ENCODE measurements around the gene PIM2.
A peak's percentile ranks its signal among the peaks of the same experiment; 100 is the strongest.

Gene PIM2

GRCh38 chrX:48923771-48924170, 4.9 kb upstream of the PIM2 start:
- Histone ChIP-seq H3K4me1 (ENCODE audit: control insufficient read depth, insufficient read depth, low read depth, low read length) (peaks cover 5% of the 10 kb centered on the region), H2BK120ac (ENCODE audit: low read depth, low read length) (no peak overlapping the region), H2AFZ (ENCODE audit: low read depth, low read length) (no peak overlapping the region), H3K14ac (ENCODE audit: low read length in 2 of 2) (no peak overlapping the region), H3K27me3 (ENCODE audit: control insufficient read depth in 1 of 2, insufficient read depth in 1 of 2, low read length in 2 of 2) (peaks cover 0 to 9% of the 10 kb centered on the region in 2 experiments), H3K4ac (ENCODE audit: low read depth in 1 of 2, low read length in 2 of 2) (no peak overlapping the region), H3K9me3 (ENCODE audit: control insufficient read depth, low read length) (no peaks in the 10 kb centered on the region), H3K27ac (ENCODE audit: low read length, poor library complexity, severe bottlenecking) (no peak overlapping the region), H3K4me3 (ENCODE audit: insufficient read depth in 1 of 2, low read depth in 1 of 2, low read length in 2 of 2) (no peak overlapping the region), H2BK5ac (ENCODE audit: low read depth, low read length, poor library complexity, severe bottlenecking) (no peak overlapping the region), H3K23ac (ENCODE audit: low read length in 2 of 2) (no peak overlapping the region), H4K8ac (ENCODE audit: low read length) (no peak overlapping the region), H3K9ac (ENCODE audit: low read length) (no peak overlapping the region), H2BK12ac (ENCODE audit: low read length in 2 of 2) (no peak overlapping the region), H4K91ac (ENCODE audit: low read length) (no peak overlapping the region), H3K4me2 (ENCODE audit: low read length, poor library complexity, severe bottlenecking) (no peak overlapping the region), H3K79me1 (replicated peaks; ENCODE audit: low read length, poor library complexity, severe bottlenecking) (peaks cover 11% of the 10 kb centered on the region), H2BK15ac (ENCODE audit: low read depth, poor library complexity, severe bottlenecking) (no peak overlapping the region), H3K18ac (ENCODE audit: low read depth in 1 of 2, low read length in 2 of 2) (no peak overlapping the region), H2AK5ac (ENCODE audit: low read length, severe bottlenecking) (no peak overlapping the region), H3K36me3 (ENCODE audit: control insufficient read depth in 1 of 2, insufficient read depth in 2 of 2, low read depth in 1 of 2, low read length in 2 of 2) (peaks cover 49 to 50% of the 10 kb centered on the region in 2 experiments)
- WGBS, result 99% methylated on average over 13 of the region's 13 CpGs
- no peak for DNase-seq

DNA sequence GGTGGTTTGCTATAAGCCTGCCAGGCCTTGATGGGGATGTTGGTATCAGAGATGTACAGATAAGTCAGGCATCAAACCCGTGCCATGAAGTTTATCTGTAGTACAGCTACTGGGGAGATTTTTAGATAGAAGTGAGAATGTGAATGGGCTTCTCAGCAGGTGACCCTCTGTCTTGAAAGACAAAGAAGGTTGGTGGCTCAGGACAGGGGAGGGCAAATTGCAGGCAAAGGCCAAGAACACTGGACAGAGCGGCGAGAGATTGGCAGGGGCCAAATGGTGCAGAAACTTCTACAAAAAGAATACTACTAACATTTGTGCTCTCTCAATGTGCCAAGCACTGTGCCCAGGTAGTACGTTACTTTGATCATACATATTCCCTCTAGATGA, 1.9 kb upstream of the PIM2 start:
- Histone ChIP-seq H3K27me3 (ENCODE audit: control insufficient read depth in 1 of 2, insufficient read depth in 1 of 2, low read length in 2 of 2) (peaks cover 0 to 4% of the 10 kb centered on the region in 2 experiments), H3K4me2 (ENCODE audit: low read length, poor library complexity, severe bottlenecking) (no peak overlapping the region), H3K9me3 (ENCODE audit: control insufficient read depth, low read length) (no peaks in the 10 kb centered on the region), H3K9ac (ENCODE audit: low read length) (no peak overlapping the region), H3K23ac (ENCODE audit: low read length in 2 of 2) (no peak overlapping the region), H3K36me3 (ENCODE audit: control insufficient read depth in 1 of 2, insufficient read depth in 2 of 2, low read depth in 1 of 2, low read length in 2 of 2) (peaks cover 37 to 42% of the 10 kb centered on the region in 2 experiments), H3K14ac (ENCODE audit: low read length in 2 of 2) (no peak overlapping the region), H2BK15ac (ENCODE audit: low read depth, poor library complexity, severe bottlenecking) (no peak overlapping the region), H3K4me3 (ENCODE audit: insufficient read depth in 1 of 2, low read depth in 1 of 2, low read length in 2 of 2) (no peak overlapping the region), H3K79me1 (replicated peaks; ENCODE audit: low read length, poor library complexity, severe bottlenecking) (peaks cover 8% of the 10 kb centered on the region), H2BK120ac (ENCODE audit: low read depth, low read length) (no peak overlapping the region), H3K27ac (ENCODE audit: low read length, poor library complexity, severe bottlenecking) (no peak overlapping the region), H4K91ac (ENCODE audit: low read length) (no peak overlapping the region), H2BK5ac (ENCODE audit: low read depth, low read length, poor library complexity, severe bottlenecking) (no peak overlapping the region), H2AFZ (ENCODE audit: low read depth, low read length) (no peak overlapping the region), H3K4me1 (ENCODE audit: control insufficient read depth, insufficient read depth, low read depth, low read length) (peaks cover 13% of the 10 kb centered on the region), H2BK12ac (ENCODE audit: low read length in 2 of 2) (no peak overlapping the region), H3K4ac (ENCODE audit: low read depth in 1 of 2, low read length in 2 of 2) (no peak overlapping the region), H4K8ac (ENCODE audit: low read length) (no peak overlapping the region), H3K18ac (ENCODE audit: low read depth in 1 of 2, low read length in 2 of 2) (no peak overlapping the region), H2AK5ac (ENCODE audit: low read length, severe bottlenecking) (no peak overlapping the region)
- WGBS, result 89% methylated on average over 4 of the region's 4 CpGs
- DNase-seq, result no peak

- DNase-seq, result peak; percentile 7
- Histone ChIP-seq H3K4me1 (ENCODE audit: control insufficient read depth, insufficient read depth, low read depth, low read length) (peaks cover 13% of the 10 kb centered on the region), H3K27me3 (ENCODE audit: control insufficient read depth in 1 of 2, insufficient read depth in 1 of 2, low read length in 2 of 2) (peaks cover 0 to 7% of the 10 kb centered on the region in 2 experiments), H3K14ac (ENCODE audit: low read length in 2 of 2) (peak overlapping the region in 1 of 2 experiments; percentile 32), H3K9me3 (ENCODE audit: control insufficient read depth, low read length) (no peaks in the 10 kb centered on the region), H3K9ac (ENCODE audit: low read length) (no peak overlapping the region), H2BK12ac (ENCODE audit: low read length in 2 of 2) (no peak overlapping the region), H3K4me2 (ENCODE audit: low read length, poor library complexity, severe bottlenecking) (no peak overlapping the region), H3K18ac (ENCODE audit: low read depth in 1 of 2, low read length in 2 of 2) (peak overlapping the region in 1 of 2 experiments; percentile 48), H3K79me1 (replicated peaks; ENCODE audit: low read length, poor library complexity, severe bottlenecking) (peaks cover 10% of the 10 kb centered on the region), H2BK120ac (ENCODE audit: low read depth, low read length) (no peak overlapping the region), H2AFZ (ENCODE audit: low read depth, low read length) (no peak overlapping the region), H4K8ac (ENCODE audit: low read length) (no peak overlapping the region), H2BK15ac (ENCODE audit: low read depth, poor library complexity, severe bottlenecking) (no peak overlapping the region), H3K23ac (ENCODE audit: low read length in 2 of 2) (no peak overlapping the region), H2BK5ac (ENCODE audit: low read depth, low read length, poor library complexity, severe bottlenecking) (no peak overlapping the region), H2AK5ac (ENCODE audit: low read length, severe bottlenecking) (no peak overlapping the region), H3K27ac (ENCODE audit: low read length, poor library complexity, severe bottlenecking) (peak overlapping the region; percentile 35), H3K4ac (ENCODE audit: low read depth in 1 of 2, low read length in 2 of 2) (no peak overlapping the region), H3K4me3 (ENCODE audit: insufficient read depth in 1 of 2, low read depth in 1 of 2, low read length in 2 of 2) (no peak overlapping the region), H4K91ac (ENCODE audit: low read length) (no peak overlapping the region), H3K36me3 (ENCODE audit: control insufficient read depth in 1 of 2, insufficient read depth in 2 of 2, low read depth in 1 of 2, low read length in 2 of 2) (peaks cover 32 to 42% of the 10 kb centered on the region in 2 experiments)
- 63% methylated on average over 8 of the region's 8 CpGs for WGBS
These were observed 1.3 kb upstream of the PIM2 start for GRCh38 chrX:48919947-48920717.

- Histone ChIP-seq H3K4me2 (ENCODE audit: low read length, poor library complexity, severe bottlenecking) (peak overlapping the region; percentile 84), H2AK5ac (ENCODE audit: low read length, severe bottlenecking) (no peak overlapping the region), H3K27ac (ENCODE audit: low read length, poor library complexity, severe bottlenecking) (peak overlapping the region; percentile 67), H2BK120ac (ENCODE audit: low read depth, low read length) (no peak overlapping the region), H3K4ac (ENCODE audit: low read depth in 1 of 2, low read length in 2 of 2) (no peak overlapping the region), H2AFZ (ENCODE audit: low read depth, low read length) (no peak overlapping the region), H3K4me3 (ENCODE audit: insufficient read depth in 1 of 2, low read depth in 1 of 2, low read length in 2 of 2) (peak overlapping the region in 1 of 2 experiments; percentile 72), H2BK12ac (ENCODE audit: low read length in 2 of 2) (no peak overlapping the region), H3K9me3 (ENCODE audit: control insufficient read depth, low read length) (no peaks in the 10 kb centered on the region), H2BK5ac (ENCODE audit: low read depth, low read length, poor library complexity, severe bottlenecking) (no peak overlapping the region), H3K27me3 (ENCODE audit: control insufficient read depth in 1 of 2, insufficient read depth in 1 of 2, low read length in 2 of 2) (peaks cover 0 to 7% of the 10 kb centered on the region in 2 experiments), H3K79me1 (replicated peaks; ENCODE audit: low read length, poor library complexity, severe bottlenecking) (peaks cover 14% of the 10 kb centered on the region), H3K4me1 (ENCODE audit: control insufficient read depth, insufficient read depth, low read depth, low read length) (peaks cover 13% of the 10 kb centered on the region), H4K91ac (ENCODE audit: low read length) (no peak overlapping the region), H3K18ac (ENCODE audit: low read depth in 1 of 2, low read length in 2 of 2) (peak overlapping the region in 1 of 2 experiments; percentile 12), H2BK15ac (ENCODE audit: low read depth, poor library complexity, severe bottlenecking) (no peak overlapping the region), H3K14ac (ENCODE audit: low read length in 2 of 2) (no peak overlapping the region), H3K23ac (ENCODE audit: low read length in 2 of 2) (no peak overlapping the region), H3K9ac (ENCODE audit: low read length) (peak overlapping the region; percentile 71), H3K36me3 (ENCODE audit: control insufficient read depth in 1 of 2, insufficient read depth in 2 of 2, low read depth in 1 of 2, low read length in 2 of 2) (peaks cover 32 to 40% of the 10 kb centered on the region in 2 experiments), H4K8ac (ENCODE audit: low read length) (no peak overlapping the region)
- 2% methylated on average over 15 of the region's 15 CpGs for WGBS
- DNase-seq, result no peak
These were observed 577 bp upstream of the PIM2 start for GRCh38 chrX:48919360-48919841.
